SU-DHL-6 (cell line): ENCODE measurements around the gene CNN2.

Experiments
- CTCF ChIP-seq: fragments of 200-600 bp; sonication (generic); IDR thresholded peaks from one replicate; pipeline ENCODE4 v1.5.1; 2017; ENCODE audit warnings: antibody characterized with exemption, mild to moderate bottlenecking, low read length, moderate library complexity; ENCODE audit not compliant: insufficient read depth, poor library complexity, severe bottlenecking
- EZH2phosphoT487 ChIP-seq: fragments of 200-600 bp; sonication (generic), shearing (Covaris generic); conservative IDR thresholded peaks from 2 replicates; pipeline ENCODE4 v1.6.1; 2018; ENCODE audit warnings: mild to moderate bottlenecking, antibody characterized with exemption, low read length, moderate library complexity, mixed read lengths

GRCh38 chr19:1009981-1010538 is 16.3 kb upstream of the CNN2 start:
- TF ChIP-seq CTCF (no peak), EZH2phosphoT487 (no peak)
